Fibroblast of upper back skin (primary cell): ENCODE data around the gene SLC30A1.

ENCODE experiments used
- DNase-seq: peaks from one replicate; pipeline ENCODE4 v3.0.0-alpha.2; 2013

The SLC30A1 gene

GRCh38 chr1:211607754-211608473 lies 29.0 kb upstream of the SLC30A1 start:
- DNase-seq = no peak

GRCh38 chr1:211606914-211607753 lies 28.2 kb upstream of the SLC30A1 start:
- DNase-seq = no peak

- DNase-seq = no peak
Observed at GRCh38 chr1:211606332-211606913, 27.5 kb upstream of the SLC30A1 start.

GRCh38 chr1:211605603-211606331 lies 26.8 kb upstream of the SLC30A1 start:
- DNase-seq = no peak

- no peak for DNase-seq
Observed at GRCh38 chr1:211605034-211605433, 26.1 kb upstream of the SLC30A1 start.

GRCh38 chr1:211604548-211604947 lies 25.6 kb upstream of the SLC30A1 start:
- DNase-seq = no peak

- no peak for DNase-seq
Observed at GRCh38 chr1:211603713-211604112, 24.8 kb upstream of the SLC30A1 start.

GRCh38 chr1:211603191-211603701 lies 24.3 kb upstream of the SLC30A1 start:
- peak; percentile 48 for DNase-seq

- DNase-seq = peak; percentile 31
Observed at GRCh38 chr1:211601982-211602670, 23.2 kb upstream of the SLC30A1 start.

GRCh38 chr1:211601159-211601558 lies 22.2 kb upstream of the SLC30A1 start:
- DNase-seq = no peak

- DNase-seq = no peak
Observed at GRCh38 chr1:211599250-211599649, 20.3 kb upstream of the SLC30A1 start.

- no peak for DNase-seq
Observed at GRCh38 chr1:211598514-211598913, 19.6 kb upstream of the SLC30A1 start.

GRCh38 chr1:211596418-211597181 lies 17.6 kb upstream of the SLC30A1 start:
- DNase-seq = no peak

- DNase-seq = no peak
Observed at GRCh38 chr1:211595419-211595818, 16.5 kb upstream of the SLC30A1 start.

GRCh38 chr1:211591980-211592493 lies 13.1 kb upstream of the SLC30A1 start:
- DNase-seq = peak; percentile 86

GRCh38 chr1:211589782-211590721 lies 11.1 kb upstream of the SLC30A1 start:
- DNase-seq = peak; percentile 79

- DNase-seq = no peak
Observed at GRCh38 chr1:211588711-211589110, 9.8 kb upstream of the SLC30A1 start.

GRCh38 chr1:211587123-211587522 lies 8.2 kb upstream of the SLC30A1 start:
- no peak for DNase-seq

GRCh38 chr1:211586538-211586937 lies 7.6 kb upstream of the SLC30A1 start:
- DNase-seq = no peak
